Measurements from ENCODE around the gene MUC13. TPM values are rescaled to one million over a fixed set of nuclear protein-coding genes. Genes with fewer than 3 reads are reported as not detected.

MUC13 gene
- total and polyA plus RNA-seq, 8 donors = under 0.01 to 16.5 (median 8.7) TPM

DNA sequence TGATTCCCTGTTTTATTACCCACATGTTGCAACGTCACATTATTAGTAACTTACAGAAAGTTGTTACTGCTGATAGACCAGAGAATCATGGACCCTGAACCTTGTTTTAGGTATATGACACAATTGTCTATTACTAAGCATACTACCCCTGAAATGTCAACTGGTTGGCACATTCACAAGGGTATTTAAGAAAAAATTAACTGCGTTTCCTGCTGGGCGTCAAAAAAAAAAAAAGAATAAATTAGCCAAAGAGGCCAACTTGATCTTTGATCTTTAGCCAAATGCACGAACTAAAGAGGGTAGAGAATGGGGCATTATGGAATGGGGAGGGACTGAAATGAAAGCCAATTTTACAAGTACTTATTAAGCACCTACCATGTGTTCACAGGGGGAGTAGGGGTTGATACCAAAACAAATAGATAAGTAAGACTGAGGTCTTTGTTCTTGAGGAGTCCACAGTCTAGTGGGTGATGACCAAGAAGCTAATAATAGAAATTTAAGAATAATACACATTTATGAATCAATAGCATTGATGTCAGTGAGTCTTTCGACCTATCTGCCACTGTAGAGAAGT is 17.8 kb upstream of the MUC13 start:
- 48 to 54% (median 49%) methylated on average over 5 of the region's 5 CpGs for WGBS, 5 donors
- Histone ChIP-seq H3K36me3 (no peaks in the 10 kb centered on the region), H3K9me3 (peaks cover 0 to 4% (median 0%) of the 10 kb centered on the region in 4 donors), H3K4me1 (no peaks in the 10 kb centered on the region), H3K4me3 (no peak overlapping the region), H3K27ac (no peak overlapping the region), H3K27me3 (no peaks in the 10 kb centered on the region)
- intact Hi-C loops (cut with DNase I; ENCODE audit: low total_unique reads) = no loop called here
- no peak for DNase-seq
- no peak for TF ChIP-seq EP300 (IDR thresholded peaks at IDR 0.05)
- TF ChIP-seq POLR2AphosphoS5 (IDR thresholded peaks at IDR 0.05) = no peak
- TF ChIP-seq, protein P1, sequence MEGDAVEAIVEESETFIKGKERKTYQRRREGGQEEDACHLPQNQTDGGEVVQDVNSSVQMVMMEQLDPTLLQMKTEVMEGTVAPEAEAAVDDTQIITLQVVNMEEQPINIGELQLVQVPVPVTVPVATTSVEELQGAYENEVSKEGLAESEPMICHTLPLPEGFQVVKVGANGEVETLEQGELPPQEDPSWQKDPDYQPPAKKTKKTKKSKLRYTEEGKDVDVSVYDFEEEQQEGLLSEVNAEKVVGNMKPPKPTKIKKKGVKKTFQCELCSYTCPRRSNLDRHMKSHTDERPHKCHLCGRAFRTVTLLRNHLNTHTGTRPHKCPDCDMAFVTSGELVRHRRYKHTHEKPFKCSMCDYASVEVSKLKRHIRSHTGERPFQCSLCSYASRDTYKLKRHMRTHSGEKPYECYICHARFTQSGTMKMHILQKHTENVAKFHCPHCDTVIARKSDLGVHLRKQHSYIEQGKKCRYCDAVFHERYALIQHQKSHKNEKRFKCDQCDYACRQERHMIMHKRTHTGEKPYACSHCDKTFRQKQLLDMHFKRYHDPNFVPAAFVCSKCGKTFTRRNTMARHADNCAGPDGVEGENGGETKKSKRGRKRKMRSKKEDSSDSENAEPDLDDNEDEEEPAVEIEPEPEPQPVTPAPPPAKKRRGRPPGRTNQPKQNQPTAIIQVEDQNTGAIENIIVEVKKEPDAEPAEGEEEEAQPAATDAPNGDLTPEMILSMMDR (IDR thresholded peaks at IDR 0.05) = no peak
- TF ChIP-seq POLR2A (IDR thresholded peaks at IDR 0.05) = no peak

DNA sequence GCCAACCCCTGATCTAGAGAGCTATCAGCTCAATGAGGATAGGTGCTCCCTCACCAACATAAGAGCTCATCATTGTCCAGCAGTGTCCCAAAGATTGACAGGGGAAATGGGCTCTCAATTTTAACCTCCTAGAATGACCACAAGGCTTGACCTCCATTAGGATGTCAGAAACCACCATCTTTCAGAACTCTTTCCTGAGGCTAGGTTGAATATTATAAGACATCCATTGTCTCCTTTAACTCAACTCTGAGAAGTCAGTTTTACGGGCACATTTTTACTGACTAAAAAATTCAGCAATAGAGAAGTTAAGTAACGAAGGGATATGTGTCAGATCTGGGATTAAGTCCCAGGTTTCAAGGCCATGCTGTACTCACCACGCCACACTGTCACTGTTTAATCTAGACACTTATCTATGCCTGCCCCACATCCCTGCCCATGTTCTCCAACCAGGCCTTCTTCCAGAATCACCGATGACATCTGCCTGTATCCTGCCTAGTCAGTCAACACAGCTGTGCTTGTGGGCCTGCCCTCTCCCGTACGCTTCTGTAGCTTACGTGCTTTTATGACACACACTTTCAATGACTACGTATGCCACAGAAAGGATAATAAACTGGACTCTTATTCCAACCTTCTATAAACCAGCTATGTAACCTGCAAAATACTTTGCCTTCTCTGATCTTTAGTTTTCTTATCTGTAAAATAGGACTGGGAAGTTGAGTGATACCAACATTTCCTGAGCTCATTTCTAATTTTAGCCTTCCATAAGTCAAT is 17.1 kb upstream of the MUC13 start:
- no peak for DNase-seq
- 76 to 90% (median 83%) methylated on average over 8 of the region's 8 CpGs for WGBS, 5 donors
- no peaks in the 10 kb centered on the region for H3K36me3 ChIP-seq
- H3K27me3 ChIP-seq = no peaks in the 10 kb centered on the region
- intact Hi-C loops (cut with DNase I; ENCODE audit: low total_unique reads) = no loop called here
- no peak for TF ChIP-seq EP300 (IDR thresholded peaks at IDR 0.05)
- TF ChIP-seq POLR2AphosphoS5 (IDR thresholded peaks at IDR 0.05) = no peak
- no peak for TF ChIP-seq POLR2A (IDR thresholded peaks at IDR 0.05)
- TF ChIP-seq, protein P1 (IDR thresholded peaks at IDR 0.05) = no peak
- H3K27ac ChIP-seq = no peak overlapping the region
- H3K4me3 ChIP-seq = no peak overlapping the region
- H3K4me1 ChIP-seq = no peaks in the 10 kb centered on the region
- peaks cover 0 to 4% (median 0%) of the 10 kb centered on the region in 4 donors for H3K9me3 ChIP-seq

DNA sequence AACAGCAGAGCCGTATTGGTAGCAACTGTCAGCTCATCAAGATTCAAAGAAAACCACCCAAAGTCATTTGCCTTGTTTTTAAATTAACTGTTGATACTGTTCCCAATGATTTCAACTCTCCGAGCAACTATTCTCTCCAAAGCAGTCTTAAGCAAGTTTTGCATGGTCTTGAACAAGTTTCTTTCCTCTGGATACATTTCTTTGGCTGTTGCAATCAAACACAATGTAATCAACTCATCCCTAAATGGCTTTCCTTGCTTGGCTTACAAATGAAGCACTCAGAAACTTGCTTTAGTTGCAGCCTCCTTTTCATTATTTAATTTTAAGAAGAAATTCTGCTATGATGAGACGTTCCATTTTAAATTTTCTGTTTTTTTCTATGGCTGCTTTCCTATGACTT is 15.5 kb upstream of the MUC13 start:
- Histone ChIP-seq H3K27me3 (no peaks in the 10 kb centered on the region), H3K4me3 (no peak overlapping the region), H3K27ac (no peak overlapping the region), H3K9me3 (no peaks in the 10 kb centered on the region), H3K4me1 (no peaks in the 10 kb centered on the region), H3K36me3 (no peaks in the 10 kb centered on the region)
- WGBS, 5 donors = 76 to 86% (median 81%) methylated on average over 3 of the region's 3 CpGs
- DNase-seq = no peak
- TF ChIP-seq POLR2A (IDR thresholded peaks at IDR 0.05) = no peak
- TF ChIP-seq POLR2AphosphoS5 (IDR thresholded peaks at IDR 0.05) = no peak
- TF ChIP-seq EP300 (IDR thresholded peaks at IDR 0.05) = no peak
- TF ChIP-seq, protein P1 (IDR thresholded peaks at IDR 0.05) = no peak
- intact Hi-C loops (cut with DNase I; ENCODE audit: low total_unique reads) = no loop called here

DNA sequence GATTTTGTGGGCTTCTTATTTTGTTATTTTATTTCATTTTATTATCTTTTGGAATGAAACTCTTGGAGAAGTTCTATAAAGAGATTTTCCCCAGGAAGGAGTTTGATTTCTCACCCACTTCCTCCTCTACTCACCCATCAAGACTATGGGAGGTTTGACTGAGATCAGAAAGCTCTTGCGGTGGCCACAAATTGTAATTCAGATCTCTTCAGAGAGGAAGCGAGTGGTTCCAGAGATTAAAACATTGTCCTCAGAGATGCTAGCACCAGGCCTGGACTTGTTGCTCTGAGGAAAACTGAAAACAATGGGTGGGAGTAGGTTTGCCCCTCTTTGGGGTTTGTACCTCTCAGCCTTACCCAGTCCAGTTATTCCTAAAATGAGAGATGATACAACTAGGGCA is 8.1 kb upstream of the MUC13 start:
- H3K27ac ChIP-seq = no peak overlapping the region
- TF ChIP-seq POLR2AphosphoS5 (IDR thresholded peaks at IDR 0.05) (no peak), EP300 (IDR thresholded peaks at IDR 0.05) (no peak), POLR2A (IDR thresholded peaks at IDR 0.05) (no peak)
- TF ChIP-seq, protein P1 (IDR thresholded peaks at IDR 0.05) = no peak
- WGBS, 5 donors = 86 to 94% (median 93%) methylated on average over 2 of the region's 2 CpGs

More for the DNA sequence above, 8.1 kb upstream of the MUC13 start:
- H3K9me3 ChIP-seq = no peaks in the 10 kb centered on the region
- intact Hi-C loops (cut with DNase I; ENCODE audit: low total_unique reads) = no loop called here
- DNase-seq = no peak
- no peaks in the 10 kb centered on the region for H3K27me3 ChIP-seq
- no peak overlapping the region for H3K4me3 ChIP-seq
- H3K36me3 ChIP-seq = no peaks in the 10 kb centered on the region
- no peaks in the 10 kb centered on the region for H3K4me1 ChIP-seq

Data from stomach (tissue), 9 donors.